GM19351 (cell line): Measurements from ENCODE around the gene RAPGEFL1.
A peak's percentile ranks its signal among the peaks of the same experiment; 100 is the strongest.
"Not testable (repeated sequence)": the region's sequence is repeated elsewhere in the genome, so short reads cannot be mapped to it uniquely, and the experiment has no call there.

Experiments used
- ATAC-seq: cut with Tn5 transposase; IDR thresholded peaks from one replicate; pipeline ENCODE4 v1.9.1; 2021; ENCODE audit warnings: mild to moderate bottlenecking, moderate library complexity; ENCODE audit not compliant: unreplicated experiment

Gene RAPGEFL1, protein sequence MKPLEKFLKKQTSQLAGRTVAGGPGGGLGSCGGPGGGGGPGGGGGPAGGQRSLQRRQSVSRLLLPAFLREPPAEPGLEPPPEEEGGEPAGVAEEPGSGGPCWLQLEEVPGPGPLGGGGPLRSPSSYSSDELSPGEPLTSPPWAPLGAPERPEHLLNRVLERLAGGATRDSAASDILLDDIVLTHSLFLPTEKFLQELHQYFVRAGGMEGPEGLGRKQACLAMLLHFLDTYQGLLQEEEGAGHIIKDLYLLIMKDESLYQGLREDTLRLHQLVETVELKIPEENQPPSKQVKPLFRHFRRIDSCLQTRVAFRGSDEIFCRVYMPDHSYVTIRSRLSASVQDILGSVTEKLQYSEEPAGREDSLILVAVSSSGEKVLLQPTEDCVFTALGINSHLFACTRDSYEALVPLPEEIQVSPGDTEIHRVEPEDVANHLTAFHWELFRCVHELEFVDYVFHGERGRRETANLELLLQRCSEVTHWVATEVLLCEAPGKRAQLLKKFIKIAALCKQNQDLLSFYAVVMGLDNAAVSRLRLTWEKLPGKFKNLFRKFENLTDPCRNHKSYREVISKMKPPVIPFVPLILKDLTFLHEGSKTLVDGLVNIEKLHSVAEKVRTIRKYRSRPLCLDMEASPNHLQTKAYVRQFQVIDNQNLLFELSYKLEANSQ

DNA sequence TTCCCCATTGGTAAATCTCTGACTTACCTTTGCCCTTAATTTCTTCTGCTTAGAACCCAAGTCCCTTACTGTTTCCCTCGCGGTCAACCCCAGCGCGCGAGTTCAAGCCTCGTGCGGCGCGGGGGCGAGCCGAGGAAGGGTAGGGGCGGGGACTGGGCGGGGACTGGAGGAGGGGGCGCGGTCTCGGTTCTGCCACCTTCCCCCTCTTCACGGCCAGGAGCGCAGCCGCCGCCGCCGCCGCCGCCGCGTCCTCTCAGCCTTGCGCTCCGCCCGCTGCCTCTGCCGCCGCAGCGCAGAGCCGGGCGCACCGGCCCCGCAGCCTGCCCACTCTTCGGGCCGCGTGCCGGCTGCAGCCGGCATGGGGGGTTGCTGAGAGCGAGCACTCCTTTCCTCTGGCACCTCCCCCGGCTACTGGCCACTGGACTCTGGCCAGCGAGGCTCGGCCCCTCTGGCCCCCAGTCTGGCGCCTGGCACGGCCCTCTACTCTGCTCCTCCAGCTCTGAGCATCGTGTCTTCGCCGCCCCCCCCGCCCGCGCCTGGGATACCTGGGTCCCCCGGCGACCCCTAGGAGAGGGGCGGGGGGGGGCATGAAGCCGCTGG lies at the start of gene RAPGEFL1:
RAPGEFL1 (plus strand) TSS at position 196 of the 600 bp plus-strand sequence; CDS start at position 588, 392 bp downstream.
- ATAC-seq: peak; percentile 61

DNA sequence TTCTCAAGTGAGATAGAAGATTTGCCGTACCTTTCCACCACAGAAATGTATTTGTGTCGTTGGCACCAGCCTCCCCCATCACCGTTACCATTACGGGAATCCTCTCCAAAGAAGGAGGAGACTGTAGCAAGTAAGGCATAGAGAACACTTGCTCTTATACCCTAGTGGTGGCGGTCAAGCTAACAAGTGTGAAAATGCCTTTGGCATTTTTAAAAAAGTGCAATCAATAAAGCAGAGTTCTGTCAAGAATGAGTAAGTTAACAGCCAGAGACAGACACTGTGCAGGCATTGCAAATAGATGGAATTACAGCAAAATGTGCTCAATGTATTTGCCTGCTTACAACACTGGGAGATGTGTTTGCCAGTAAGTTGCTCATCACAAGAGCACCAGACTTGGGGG lies 47.8 kb upstream of the RAPGEFL1 start:
- no peak for ATAC-seq

DNA sequence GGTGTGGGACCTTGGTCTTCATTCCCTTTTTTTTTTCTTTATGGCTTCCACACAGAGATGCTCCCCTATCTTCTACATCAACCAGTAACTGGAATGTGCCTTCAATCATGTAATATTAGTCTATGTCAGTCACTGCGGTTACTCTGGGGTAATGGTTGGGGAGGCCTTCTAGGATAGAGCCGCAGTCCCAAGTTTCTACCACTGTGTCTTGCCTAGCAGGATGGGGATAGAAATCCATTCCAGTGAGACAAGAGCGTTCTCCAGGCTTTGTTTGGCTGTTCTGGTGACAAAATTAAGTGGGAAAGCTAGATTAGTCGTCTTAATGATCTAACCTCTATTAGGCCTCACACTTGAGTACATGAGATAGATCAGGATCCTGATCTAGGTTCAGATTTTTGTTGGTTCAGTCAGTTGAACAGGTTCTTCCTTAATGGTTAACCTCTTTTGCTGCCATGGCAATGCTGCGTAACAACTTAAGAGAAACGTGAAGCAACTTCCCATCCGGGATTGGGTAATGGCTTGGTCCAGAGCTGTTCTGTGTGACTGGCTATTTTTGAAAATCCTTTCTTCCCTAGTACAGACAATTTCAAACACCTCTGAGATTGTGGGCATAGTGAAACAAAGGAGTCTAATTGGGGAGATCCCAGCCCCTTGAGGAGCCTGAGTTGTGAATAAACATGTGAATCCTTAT lies 46.8 kb upstream of the RAPGEFL1 start:
- ATAC-seq: no peak

DNA sequence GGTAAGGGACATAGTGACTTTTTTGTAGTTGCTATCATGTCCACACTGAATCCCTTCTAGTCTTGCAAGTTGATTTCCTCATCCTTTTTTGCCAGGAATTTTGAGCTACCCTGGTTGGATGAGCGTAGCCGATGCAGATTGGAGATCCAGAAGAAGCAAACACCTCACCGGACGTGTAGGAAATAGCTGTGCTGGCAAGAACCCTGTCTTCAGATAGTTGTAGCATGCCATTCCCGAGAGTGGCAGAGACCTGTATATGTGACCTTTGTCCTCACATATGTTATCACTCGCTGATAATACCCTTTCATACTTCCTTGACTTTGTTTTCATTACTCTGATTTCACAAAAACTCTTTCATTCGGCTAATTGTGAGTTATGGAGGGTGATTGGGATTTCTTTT lies 43.1 kb upstream of the RAPGEFL1 start:
- no peak for ATAC-seq

DNA sequence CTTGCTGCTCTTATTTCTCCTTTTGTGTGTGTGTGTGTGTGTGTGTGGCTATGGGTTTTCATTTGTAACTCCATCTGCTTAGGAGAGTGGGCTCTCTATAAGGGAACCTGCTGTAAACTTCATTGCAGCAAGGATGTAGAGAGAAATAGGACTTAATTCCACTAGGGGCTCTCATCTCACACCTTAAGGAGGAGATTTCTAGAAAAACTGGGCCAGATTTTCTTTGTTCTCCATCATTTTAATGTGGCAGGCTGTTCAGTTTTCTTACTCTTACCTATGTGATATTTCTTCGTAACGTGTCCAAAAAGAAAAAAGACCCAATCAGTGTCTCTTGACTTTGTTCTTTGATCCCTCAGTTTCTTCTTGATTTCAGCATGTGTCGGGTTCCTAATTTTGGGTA lies 41.5 kb upstream of the RAPGEFL1 start:
- ATAC-seq: no peak

DNA sequence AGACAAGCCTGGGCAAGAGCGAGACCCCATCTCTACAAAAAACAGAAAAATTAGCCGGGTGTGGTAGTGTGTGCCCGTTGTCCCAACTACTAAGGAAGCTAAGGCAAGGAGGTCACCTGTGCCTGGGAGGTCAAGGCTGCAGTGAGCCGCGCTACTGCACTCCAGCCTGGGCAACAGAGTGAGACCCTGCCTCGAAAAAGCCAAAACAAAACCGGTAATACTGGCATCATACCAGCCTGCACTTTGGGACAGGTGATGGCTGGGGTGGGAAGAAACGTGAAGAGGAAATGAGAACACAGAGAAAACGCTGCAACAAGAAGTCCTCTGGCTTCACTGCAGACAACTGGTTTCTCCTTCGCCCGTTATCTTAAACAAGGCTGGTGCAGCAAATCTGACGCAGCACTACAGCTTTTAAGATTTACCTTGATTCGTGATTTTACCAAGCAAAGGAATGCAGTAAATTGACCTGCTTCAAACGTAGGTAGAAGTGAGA lies 37.7 kb upstream of the RAPGEFL1 start:
- ATAC-seq: no peak

DNA sequence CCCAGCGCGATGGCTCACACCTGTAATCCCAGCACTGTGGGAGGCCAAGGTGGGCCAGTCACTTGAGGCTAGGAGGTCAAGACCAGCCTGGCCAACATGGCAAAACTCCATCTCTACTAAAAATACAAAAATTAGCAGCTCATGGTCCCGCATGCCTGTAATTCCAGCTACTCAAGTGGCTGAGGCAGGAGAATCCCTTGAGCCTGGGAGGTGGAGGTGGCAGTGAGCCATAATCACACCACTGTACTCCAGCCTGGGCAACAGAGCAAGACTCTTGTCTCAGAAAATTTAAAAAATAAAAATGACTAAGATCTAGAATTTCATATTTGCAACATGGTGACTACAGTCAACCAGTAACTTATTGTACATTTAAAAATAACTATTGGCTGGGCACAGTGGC lies 34.1 kb upstream of the RAPGEFL1 start:
- not testable (repeated sequence) for ATAC-seq

DNA sequence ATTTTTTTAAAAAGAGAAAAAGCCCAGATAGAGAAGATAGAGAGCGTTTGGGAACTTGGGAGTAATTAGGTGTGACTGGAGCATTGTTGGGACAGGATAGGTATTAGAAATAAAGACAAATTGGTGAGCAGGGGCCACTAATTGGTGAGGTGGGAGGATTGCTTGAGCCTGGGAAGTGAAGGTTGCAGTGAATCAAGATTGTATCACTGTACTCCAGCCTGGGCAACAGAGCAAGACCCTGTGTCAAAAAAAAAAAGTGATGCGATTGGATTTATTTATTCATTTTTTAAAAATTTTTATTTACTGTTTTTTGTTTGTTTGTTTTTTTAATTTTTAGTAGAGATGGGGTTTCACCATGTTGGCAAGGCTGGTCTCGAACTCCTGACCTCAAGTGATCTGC lies 31.8 kb upstream of the RAPGEFL1 start:
- no peak for ATAC-seq

DNA sequence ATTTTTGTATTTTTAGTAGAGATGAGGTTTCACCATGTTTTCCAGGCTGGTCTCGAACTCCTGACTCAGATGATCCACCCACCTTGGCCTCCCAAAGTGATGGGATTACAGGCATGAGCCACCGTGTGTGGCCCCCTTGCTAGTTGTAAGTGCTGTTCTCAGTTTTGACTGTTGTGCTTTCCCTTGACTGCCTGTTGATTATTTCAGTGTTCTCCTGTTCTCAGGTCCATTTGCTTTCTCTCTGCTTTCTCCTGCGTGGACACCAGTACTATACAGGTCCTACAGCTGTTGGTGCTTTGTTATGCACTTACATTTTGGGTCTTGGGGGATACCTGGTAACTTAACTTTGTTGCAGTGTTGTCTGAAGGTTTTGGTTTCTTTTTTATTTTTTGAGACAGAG lies 28.7 kb upstream of the RAPGEFL1 start:
- ATAC-seq: no peak

DNA sequence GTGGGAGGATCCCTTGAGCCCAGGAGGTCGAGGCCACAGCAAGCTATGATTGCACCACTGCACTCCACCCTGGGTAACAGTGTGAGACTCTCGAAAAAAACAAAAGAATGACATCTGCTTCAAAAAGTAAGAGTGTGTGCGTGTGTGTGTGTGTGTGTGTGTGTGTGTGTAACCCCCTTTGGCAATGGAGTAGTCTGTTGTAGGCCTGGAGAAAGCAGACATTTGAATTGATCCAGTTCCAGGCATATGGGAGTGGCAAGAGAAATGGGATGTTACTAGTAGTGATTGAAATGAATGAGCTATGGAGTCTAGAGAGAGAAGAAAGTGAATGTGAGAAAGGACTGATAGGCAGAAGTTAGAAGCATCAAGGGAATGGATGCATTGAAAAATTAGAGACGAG lies 27.0 kb upstream of the RAPGEFL1 start:
- ATAC-seq: no peak

DNA sequence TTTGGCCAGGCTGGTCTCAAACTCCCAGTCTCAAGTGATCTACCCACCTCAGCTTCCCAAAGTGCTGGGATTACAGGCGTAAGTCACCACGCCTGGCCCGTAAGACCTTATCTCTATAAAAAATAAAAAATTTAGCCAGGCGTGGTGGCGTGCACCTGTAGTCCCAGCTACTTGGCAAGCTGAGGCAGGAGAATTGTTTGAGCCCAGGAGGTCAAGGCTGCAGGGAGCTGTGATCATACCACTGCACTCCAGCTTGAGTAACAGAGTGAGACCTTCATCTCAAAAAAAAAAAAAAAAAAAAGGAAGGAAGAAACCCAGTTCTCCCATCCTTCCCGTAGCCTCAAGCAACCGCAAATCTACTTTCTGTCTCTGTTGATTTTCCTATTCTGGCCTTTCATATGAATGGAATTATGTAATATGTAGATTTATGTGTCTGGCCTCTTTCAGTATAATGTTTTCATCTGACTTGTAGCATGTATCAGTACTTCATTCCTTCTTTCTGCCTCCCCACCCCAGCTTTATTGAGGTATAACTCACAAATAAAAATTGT lies 25.8 kb upstream of the RAPGEFL1 start:
- ATAC-seq: no peak

DNA sequence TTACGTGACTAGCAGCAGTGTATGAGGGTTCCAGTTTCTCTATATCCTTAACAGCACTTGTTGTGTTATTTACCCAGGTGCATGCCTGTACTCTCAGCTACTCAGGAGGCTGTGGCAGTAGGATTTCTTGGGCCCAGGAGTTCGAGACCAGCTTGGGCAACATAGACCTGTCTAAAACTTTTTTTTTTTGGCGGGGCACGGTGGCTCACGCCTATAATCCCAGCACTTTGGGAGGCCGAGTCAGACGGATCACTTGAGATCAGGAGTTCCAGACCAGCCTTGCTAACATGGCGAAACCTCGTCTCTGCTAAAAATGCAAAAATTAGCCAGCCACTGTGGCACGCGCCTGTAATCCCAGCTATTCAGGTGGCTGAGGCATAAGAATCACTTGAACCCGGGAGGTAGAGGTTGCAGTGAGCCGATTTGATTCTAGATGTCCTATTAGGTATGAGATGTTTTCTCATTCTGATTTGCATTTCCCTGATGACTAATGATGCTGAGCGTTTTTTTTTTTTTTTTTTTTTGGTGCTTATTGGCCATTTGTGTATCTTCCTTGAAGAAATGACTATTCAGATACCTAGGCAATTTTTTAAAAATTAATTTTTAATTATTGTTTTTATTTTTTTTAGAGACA lies 23.6 kb upstream of the RAPGEFL1 start:
- ATAC-seq: no peak

DNA sequence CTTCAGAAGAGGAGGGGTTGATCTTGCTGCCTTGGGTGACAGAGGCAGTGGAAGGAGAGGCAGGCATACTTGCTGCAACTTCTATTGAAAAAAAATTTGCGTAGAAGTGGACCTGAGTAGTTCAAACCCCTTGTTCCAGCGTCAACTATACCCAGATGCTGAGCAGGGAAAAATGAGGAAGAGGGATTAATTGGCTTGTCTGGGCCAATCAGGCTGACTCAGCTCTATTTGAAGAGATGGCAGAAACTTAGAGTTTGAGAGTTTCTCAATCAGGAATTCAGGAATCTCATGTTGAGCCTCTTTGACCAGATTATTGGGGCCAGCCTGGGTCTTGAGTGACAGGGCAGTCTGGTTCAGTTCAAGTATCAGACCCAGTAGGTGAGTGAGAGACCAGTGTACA lies 19.3 kb upstream of the RAPGEFL1 start:
- no peak for ATAC-seq

DNA sequence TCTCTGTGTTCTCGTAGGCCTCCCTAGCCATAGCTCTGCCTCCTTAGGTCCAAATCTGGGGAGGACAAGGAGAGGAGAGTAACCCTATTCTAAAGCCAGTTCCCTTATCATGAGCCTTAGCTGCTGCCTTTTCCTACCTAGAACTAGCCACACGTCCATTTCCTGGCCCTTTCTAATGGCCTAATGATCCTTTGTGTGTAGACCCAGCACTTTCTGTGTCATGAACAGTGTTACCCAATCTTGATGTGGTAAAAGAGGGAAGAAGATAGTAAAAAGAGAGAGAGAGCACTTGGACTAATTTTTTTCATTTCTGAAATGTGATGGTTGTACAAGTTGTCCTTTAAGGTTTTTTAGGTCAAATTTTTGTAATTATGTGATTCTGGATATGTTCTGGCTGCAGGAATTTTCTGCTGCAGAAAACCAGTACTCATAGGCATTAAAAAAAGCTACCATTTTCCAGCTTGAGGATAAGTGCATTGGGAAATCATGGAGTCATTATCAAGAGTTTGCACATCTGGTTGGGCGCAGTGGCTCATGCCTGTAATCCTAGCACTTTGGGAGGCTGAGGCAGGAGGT lies 18.7 kb upstream of the RAPGEFL1 start:
- no peak for ATAC-seq

DNA sequence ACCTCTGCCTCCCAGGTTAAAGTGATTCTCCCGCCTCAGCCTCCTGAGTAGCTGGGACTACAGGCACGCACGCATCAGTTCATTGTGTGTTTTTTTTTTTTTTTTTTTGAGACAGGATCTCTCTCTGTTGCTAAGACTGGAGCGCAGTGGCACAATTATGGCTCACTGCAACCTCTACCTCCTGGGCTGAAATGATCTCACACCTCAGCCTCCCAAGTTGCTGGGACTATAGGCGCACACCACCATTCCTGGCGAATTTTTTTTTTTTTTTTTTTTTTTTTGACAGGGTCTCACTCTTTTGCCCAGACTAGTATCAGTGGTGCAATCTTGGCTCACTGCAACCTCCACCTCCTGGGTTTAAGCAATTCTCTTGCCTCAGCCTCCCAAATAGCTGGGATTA lies 17.8 kb upstream of the RAPGEFL1 start:
- no peak for ATAC-seq

DNA sequence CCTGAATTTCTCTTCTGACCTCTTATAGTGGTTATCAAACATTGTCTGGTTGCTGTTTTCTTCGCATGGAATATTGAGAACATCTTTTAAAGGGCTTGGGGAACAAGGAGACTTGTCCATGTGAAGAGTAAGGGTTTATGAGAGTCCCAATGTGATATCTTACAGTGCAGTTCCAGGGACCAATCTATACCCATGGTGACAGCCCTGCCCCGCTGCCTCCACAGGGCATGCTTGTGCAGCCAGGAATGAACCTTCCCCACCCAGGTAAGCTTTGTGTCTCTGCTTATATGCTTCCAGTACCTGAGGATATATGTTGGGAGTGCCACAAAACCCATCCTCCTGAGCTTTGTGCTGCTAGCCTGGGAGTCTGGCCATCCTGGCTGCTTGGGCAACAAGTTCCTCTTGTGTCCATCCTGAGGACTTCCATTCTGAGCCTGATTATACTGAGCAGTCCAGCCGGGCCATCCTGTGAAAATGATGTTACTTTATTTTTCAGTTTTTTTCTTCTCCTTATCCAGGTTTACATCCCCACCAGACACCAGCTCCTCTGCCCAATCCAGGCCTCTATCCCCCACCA lies 9.5 kb upstream of the RAPGEFL1 start:
- ATAC-seq: no peak

DNA sequence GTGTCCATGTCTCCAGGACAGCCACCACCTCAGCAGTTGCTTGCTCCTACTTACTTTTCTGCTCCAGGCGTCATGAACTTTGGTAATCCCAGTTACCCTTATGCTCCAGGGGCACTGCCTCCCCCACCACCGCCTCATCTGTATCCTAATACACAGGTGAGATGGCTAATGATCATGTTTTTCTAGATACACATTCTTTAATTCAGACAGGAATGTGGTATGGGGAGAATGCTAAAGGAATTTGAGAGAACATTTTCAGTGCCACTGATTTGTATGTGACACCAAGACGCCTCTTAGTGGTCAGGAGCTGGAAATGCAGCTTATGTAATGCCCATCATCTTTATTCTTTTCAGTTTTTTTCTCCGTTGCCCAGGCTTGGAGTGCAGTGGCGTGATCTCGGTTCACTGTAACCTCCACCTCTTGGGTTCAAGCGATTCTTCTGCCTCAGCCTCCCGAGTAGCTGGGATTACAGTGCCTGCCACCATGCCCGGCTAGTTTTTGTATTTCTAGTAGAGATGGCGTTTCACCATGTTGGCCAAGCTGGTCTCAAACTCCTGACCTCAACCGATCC lies 8.9 kb upstream of the RAPGEFL1 start:
- no peak for ATAC-seq

DNA sequence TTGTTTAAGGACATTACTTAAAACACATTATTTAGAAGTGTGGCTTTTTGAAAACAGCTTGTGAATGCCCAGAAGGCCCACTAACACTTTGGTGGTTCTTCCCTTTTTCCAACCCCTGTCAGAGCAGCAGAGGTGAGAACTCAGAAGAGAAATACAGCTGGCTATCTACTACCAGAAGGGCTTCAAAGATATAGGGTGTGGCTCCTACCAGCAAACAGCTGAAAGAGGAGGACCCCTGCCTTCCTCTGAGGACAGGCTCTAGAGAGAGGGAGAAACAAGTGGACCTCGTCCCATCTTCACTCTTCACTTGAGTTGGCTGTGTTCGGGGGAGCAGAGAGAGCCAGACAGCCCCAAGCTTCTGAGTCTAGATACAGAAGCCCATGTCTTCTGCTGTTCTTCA lies 6.9 kb upstream of the RAPGEFL1 start:
- no peak for ATAC-seq

DNA sequence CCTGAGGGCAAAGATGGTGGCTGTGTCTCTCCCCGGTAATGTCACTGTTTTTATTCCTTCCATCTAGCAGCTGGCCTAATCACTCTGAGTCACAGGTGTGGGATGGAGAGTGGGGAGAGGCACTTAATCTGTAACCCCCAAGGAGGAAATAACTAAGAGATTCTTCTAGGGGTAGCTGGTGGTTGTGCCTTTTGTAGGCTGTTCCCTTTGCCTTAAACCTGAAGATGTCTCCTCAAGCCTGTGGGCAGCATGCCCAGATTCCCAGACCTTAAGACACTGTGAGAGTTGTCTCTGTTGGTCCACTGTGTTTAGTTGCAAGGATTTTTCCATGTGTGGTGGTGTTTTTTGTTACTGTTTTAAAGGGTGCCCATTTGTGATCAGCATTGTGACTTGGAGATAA lies 5.5 kb upstream of the RAPGEFL1 start:
- ATAC-seq: no peak
